ENCODE data around the gene COL23A1.
A peak's percentile ranks its signal among the peaks of the same experiment; 100 is the strongest.
"Not testable (repeated sequence)": the region's sequence is repeated elsewhere in the genome, so short reads cannot be mapped to it uniquely, and the experiment has no call there.

Gene COL23A1

GRCh38 chr5:178240341-178240741 is 349.9 kb downstream of the COL23A1 start:
- Histone ChIP-seq H2AK5ac (ENCODE audit: low read depth, low read length) (peak overlapping the region; percentile 77), H3K4me2 (ENCODE audit: insufficient read depth, low read length, poor library complexity, severe bottlenecking) (no peak overlapping the region), H3K23ac (ENCODE audit: low read depth, low read length, poor library complexity) (no peak overlapping the region), H3K4ac (ENCODE audit: low read length) (no peak overlapping the region), H3K4me1 (ENCODE audit: control insufficient read depth in 2 of 2, insufficient read depth in 1 of 2, low read depth in 1 of 2, low read length in 2 of 2) (peaks cover 4 to 8% of the 10 kb centered on the region in 2 donors), H3K14ac (ENCODE audit: low read length) (no peak overlapping the region), H3K18ac (ENCODE audit: low read length) (no peak overlapping the region), H2BK15ac (ENCODE audit: low read length) (peak overlapping the region; percentile 56), H3K9ac (ENCODE audit: low read depth, low read length, poor library complexity) (peak overlapping the region; percentile 18), H4K91ac (ENCODE audit: low read depth, low read length, poor library complexity) (no peak overlapping the region), H2BK120ac (ENCODE audit: low read depth, low read length) (no peak overlapping the region), H2BK5ac (ENCODE audit: low read length) (no peak overlapping the region), H3K4me3 (ENCODE audit: low read length in 2 of 2) (no peak overlapping the region), H3K79me1 (ENCODE audit: low read depth, low read length) (no peaks in the 10 kb centered on the region), H3K36me3 (replicated peaks in 1 of 2; ENCODE audit: control insufficient read depth in 2 of 2, insufficient read depth in 2 of 2, low read length in 2 of 2) (no peaks in the 10 kb centered on the region), H3K9me3 (replicated peaks in 1 of 2; ENCODE audit: control insufficient read depth in 2 of 2, insufficient read depth in 1 of 2, low read depth in 1 of 2, low read length in 2 of 2) (no peaks in the 10 kb centered on the region), H2AFZ (ENCODE audit: low read length) (peak overlapping the region; percentile 78), H2BK12ac (ENCODE audit: low read length) (no peak overlapping the region), H3K27me3 (ENCODE audit: control insufficient read depth in 3 of 3, insufficient read depth in 3 of 3, low read depth in 1 of 3, low read length in 3 of 3) (no peaks in the 10 kb centered on the region), H4K8ac (ENCODE audit: low read depth, low read length) (peak overlapping the region; percentile 43), H3K27ac (replicated peaks; ENCODE audit: low read length) (no peak overlapping the region)
- DNase-seq (ENCODE audit: low spot score): no peak
- no CpG with 5 or more reads among the region's 19 CpGs for WGBS, 2 donors (ENCODE audit: extremely low coverage in 2 of 2, insufficient read length in 2 of 2, insufficient replicate concordance in 1 of 2)

GRCh38 chr5:178239626-178240301 is 350.4 kb downstream of the COL23A1 start:
- H2AK5ac ChIP-seq (ENCODE audit: low read depth, low read length): peak overlapping the region; percentile 77
- H3K23ac ChIP-seq (ENCODE audit: low read depth, low read length, poor library complexity); DNase-seq (ENCODE audit: low spot score); H3K36me3 ChIP-seq (replicated peaks in 1 of 2; ENCODE audit: control insufficient read depth in 2 of 2, insufficient read depth in 2 of 2, low read length in 2 of 2); H3K27ac ChIP-seq (replicated peaks; ENCODE audit: low read length); H3K9ac ChIP-seq (ENCODE audit: low read depth, low read length, poor library complexity); H3K4me1 ChIP-seq (ENCODE audit: control insufficient read depth in 2 of 2, insufficient read depth in 1 of 2, low read depth in 1 of 2, low read length in 2 of 2); H3K18ac ChIP-seq (ENCODE audit: low read length); H3K9me3 ChIP-seq (replicated peaks in 1 of 2; ENCODE audit: control insufficient read depth in 2 of 2, insufficient read depth in 1 of 2, low read depth in 1 of 2, low read length in 2 of 2); H3K79me1 ChIP-seq (ENCODE audit: low read depth, low read length); H3K4me3 ChIP-seq (ENCODE audit: low read length in 2 of 2); H3K14ac ChIP-seq (ENCODE audit: low read length); H3K27me3 ChIP-seq (ENCODE audit: control insufficient read depth in 3 of 3, insufficient read depth in 3 of 3, low read depth in 1 of 3, low read length in 3 of 3); H3K4me2 ChIP-seq (ENCODE audit: insufficient read depth, low read length, poor library complexity, severe bottlenecking); H3K4ac ChIP-seq (ENCODE audit: low read length); H2BK5ac ChIP-seq (ENCODE audit: low read length); H4K91ac ChIP-seq (ENCODE audit: low read depth, low read length, poor library complexity); H2BK120ac ChIP-seq (ENCODE audit: low read depth, low read length): not testable (repeated sequence)
- no CpG with 5 or more reads among the region's 16 CpGs for WGBS, 2 donors (ENCODE audit: extremely low coverage in 2 of 2, insufficient read length in 2 of 2, insufficient replicate concordance in 1 of 2)
- peak overlapping the region; percentile 78 for H2AFZ ChIP-seq (ENCODE audit: low read length)
- peak overlapping the region; percentile 56 for H2BK15ac ChIP-seq (ENCODE audit: low read length)
- peak overlapping the region; percentile 43 for H4K8ac ChIP-seq (ENCODE audit: low read depth, low read length)
- peak overlapping the region; percentile 46 for H2BK12ac ChIP-seq (ENCODE audit: low read length)

DNA sequence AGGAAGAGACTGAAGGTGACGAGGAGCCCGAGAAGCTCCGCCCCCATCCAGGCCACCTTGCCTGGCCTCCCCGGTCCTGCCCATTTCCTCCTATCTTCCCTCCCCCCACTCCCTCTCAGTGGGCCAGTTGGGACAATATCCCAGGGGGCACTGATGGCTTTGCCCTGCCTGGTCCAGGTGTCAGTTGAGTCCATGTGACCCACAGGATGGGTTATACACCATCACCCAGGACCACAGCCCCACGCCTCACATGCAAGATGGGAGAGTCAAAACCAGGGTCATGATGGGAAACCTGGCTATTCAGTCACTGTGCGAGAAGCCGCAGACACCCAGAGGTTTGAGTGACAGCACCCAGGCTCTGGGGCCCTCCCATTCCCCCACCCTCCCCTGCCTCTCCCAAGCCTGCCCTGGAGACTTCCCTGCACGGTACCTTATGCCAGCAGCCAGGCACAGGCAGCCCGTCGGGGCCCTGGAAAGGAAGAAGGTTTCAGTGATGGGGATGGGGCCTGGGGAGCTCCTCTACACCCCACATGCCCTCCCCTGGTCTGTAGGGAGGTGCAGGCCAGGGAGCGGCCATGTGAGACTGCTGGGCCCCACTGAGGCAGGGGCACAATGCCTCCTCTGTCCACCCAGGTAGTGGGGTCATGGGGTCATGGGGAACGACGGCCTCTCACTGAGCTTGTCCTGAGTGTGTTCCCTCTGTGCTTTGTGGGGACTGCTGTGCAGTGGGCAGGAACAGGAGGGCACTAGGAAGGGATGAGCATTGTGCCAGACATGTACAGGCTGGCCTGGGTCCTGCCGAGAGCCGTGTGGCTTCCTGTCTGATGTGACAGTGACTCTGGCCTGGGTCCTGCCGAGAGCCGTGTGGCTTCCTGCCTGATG is 351.2 kb downstream of the COL23A1 start:
- H3K27ac ChIP-seq (replicated peaks; ENCODE audit: low read length): no peak overlapping the region
- no peak overlapping the region for H2BK120ac ChIP-seq (ENCODE audit: low read depth, low read length)
- no peak for DNase-seq (ENCODE audit: low spot score)
- no peak overlapping the region for H3K4ac ChIP-seq (ENCODE audit: low read length)
- H2BK15ac ChIP-seq (ENCODE audit: low read length): no peak overlapping the region
- no peak overlapping the region for H3K4me2 ChIP-seq (ENCODE audit: insufficient read depth, low read length, poor library complexity, severe bottlenecking)
- peak overlapping the region; percentile 62 for H2AFZ ChIP-seq (ENCODE audit: low read length)
- H3K4me1 ChIP-seq (ENCODE audit: control insufficient read depth in 2 of 2, insufficient read depth in 1 of 2, low read depth in 1 of 2, low read length in 2 of 2): peaks cover 4 to 10% of the 10 kb centered on the region in 2 donors
- peak overlapping the region; percentile 71 for H2AK5ac ChIP-seq (ENCODE audit: low read depth, low read length)
- H3K36me3 ChIP-seq (replicated peaks in 1 of 2; ENCODE audit: control insufficient read depth in 2 of 2, insufficient read depth in 2 of 2, low read length in 2 of 2): no peaks in the 10 kb centered on the region
- no peaks in the 10 kb centered on the region for H3K27me3 ChIP-seq (ENCODE audit: control insufficient read depth in 3 of 3, insufficient read depth in 3 of 3, low read depth in 1 of 3, low read length in 3 of 3)
- H3K4me3 ChIP-seq (ENCODE audit: low read length in 2 of 2): peak overlapping the region in 1 of 2 donors; percentile 16
- no CpG with 5 or more reads among the region's 17 CpGs for WGBS, 2 donors (ENCODE audit: extremely low coverage in 2 of 2, insufficient read length in 2 of 2, insufficient replicate concordance in 1 of 2)
- H2BK12ac ChIP-seq (ENCODE audit: low read length): no peak overlapping the region
- peak overlapping the region; percentile 26 for H2BK5ac ChIP-seq (ENCODE audit: low read length)
- peak overlapping the region; percentile 43 for H4K91ac ChIP-seq (ENCODE audit: low read depth, low read length, poor library complexity)
- H3K18ac ChIP-seq (ENCODE audit: low read length): peak overlapping the region; percentile 73
- no peak overlapping the region for H3K23ac ChIP-seq (ENCODE audit: low read depth, low read length, poor library complexity)
- H3K9me3 ChIP-seq (replicated peaks in 1 of 2; ENCODE audit: control insufficient read depth in 2 of 2, insufficient read depth in 1 of 2, low read depth in 1 of 2, low read length in 2 of 2): no peaks in the 10 kb centered on the region
- peak overlapping the region; percentile 72 for H3K9ac ChIP-seq (ENCODE audit: low read depth, low read length, poor library complexity)
- H4K8ac ChIP-seq (ENCODE audit: low read depth, low read length): peak overlapping the region; percentile 72
- H3K14ac ChIP-seq (ENCODE audit: low read length): peak overlapping the region; percentile 47
- H3K79me1 ChIP-seq (ENCODE audit: low read depth, low read length): no peaks in the 10 kb centered on the region

DNA sequence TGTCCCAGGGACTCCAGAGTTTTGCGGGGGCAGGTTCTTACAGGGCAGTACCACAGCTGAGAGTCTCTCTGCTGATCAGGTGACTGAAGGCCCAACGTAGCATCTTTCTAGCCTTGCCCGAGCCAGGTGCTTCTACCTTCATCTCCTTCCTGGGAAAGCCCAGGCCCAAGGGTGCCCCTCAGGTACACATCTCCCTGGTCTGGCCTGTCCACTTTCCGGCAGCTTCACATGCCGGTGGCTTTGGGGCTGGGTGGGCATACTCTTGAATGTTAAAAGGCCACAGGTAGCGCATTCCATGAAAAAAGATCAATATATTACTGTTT is 351.9 kb downstream of the COL23A1 start:
- H2BK5ac ChIP-seq (ENCODE audit: low read length): no peak overlapping the region
- no peak overlapping the region for H3K27ac ChIP-seq (replicated peaks; ENCODE audit: low read length)
- H3K23ac ChIP-seq (ENCODE audit: low read depth, low read length, poor library complexity): no peak overlapping the region
- H3K14ac ChIP-seq (ENCODE audit: low read length): no peak overlapping the region
- H4K91ac ChIP-seq (ENCODE audit: low read depth, low read length, poor library complexity): no peak overlapping the region
- no peak overlapping the region for H2BK120ac ChIP-seq (ENCODE audit: low read depth, low read length)
- no peak overlapping the region for H3K9ac ChIP-seq (ENCODE audit: low read depth, low read length, poor library complexity)
- H2BK15ac ChIP-seq (ENCODE audit: low read length): no peak overlapping the region
- no peaks in the 10 kb centered on the region for H3K27me3 ChIP-seq (ENCODE audit: control insufficient read depth in 3 of 3, insufficient read depth in 3 of 3, low read depth in 1 of 3, low read length in 3 of 3)
- no peaks in the 10 kb centered on the region for H3K9me3 ChIP-seq (replicated peaks in 1 of 2; ENCODE audit: control insufficient read depth in 2 of 2, insufficient read depth in 1 of 2, low read depth in 1 of 2, low read length in 2 of 2)
- H3K79me1 ChIP-seq (ENCODE audit: low read depth, low read length): no peaks in the 10 kb centered on the region
- H2BK12ac ChIP-seq (ENCODE audit: low read length): peak overlapping the region; percentile 42
- WGBS, 2 donors (ENCODE audit: extremely low coverage in 2 of 2, insufficient read length in 2 of 2, insufficient replicate concordance in 1 of 2): no CpG with 5 or more reads among the region's 6 CpGs
- no peak overlapping the region for H2AFZ ChIP-seq (ENCODE audit: low read length)
- DNase-seq (ENCODE audit: low spot score): no peak
- no peak overlapping the region for H3K4me2 ChIP-seq (ENCODE audit: insufficient read depth, low read length, poor library complexity, severe bottlenecking)
- H4K8ac ChIP-seq (ENCODE audit: low read depth, low read length): no peak overlapping the region
- H3K18ac ChIP-seq (ENCODE audit: low read length): peak overlapping the region; percentile 33
- peaks cover 4 to 10% of the 10 kb centered on the region in 2 donors for H3K4me1 ChIP-seq (ENCODE audit: control insufficient read depth in 2 of 2, insufficient read depth in 1 of 2, low read depth in 1 of 2, low read length in 2 of 2)
- no peaks in the 10 kb centered on the region for H3K36me3 ChIP-seq (replicated peaks in 1 of 2; ENCODE audit: control insufficient read depth in 2 of 2, insufficient read depth in 2 of 2, low read length in 2 of 2)
- no peak overlapping the region for H3K4ac ChIP-seq (ENCODE audit: low read length)
- no peak overlapping the region for H3K4me3 ChIP-seq (ENCODE audit: low read length in 2 of 2)
- peak overlapping the region; percentile 66 for H2AK5ac ChIP-seq (ENCODE audit: low read depth, low read length)

All from neuronal stem cell (in vitro differentiated cells).